PC-3 (cell line): ENCODE data around the gene VMAC. TPM values are rescaled to one million over a fixed set of nuclear protein-coding genes. Genes with fewer than 3 reads are reported as not detected.
"Not testable (repeated sequence)": the region's sequence is repeated elsewhere in the genome, so short reads cannot be mapped to it uniquely, and the experiment has no call there.

Source experiments
- ATAC-seq: fragments of 200-7000 bp; cut with Tn5 transposase; 2 replicates; pipeline ENCODE4 v1.9.1; 2020; ENCODE audit warnings: mild to moderate bottlenecking, moderate library complexity
- BruUV-seq: library from RNA; stranded (reverse); fragments of 400-500 nt; replicated peaks from 2 replicates; lab custom pipeline; 2021; lab: Mats Ljungman, UMichigan
- CTCF ChIA-PET: fragments of 300-600 bp; sonication (Branson Sonifier 250); formaldehyde crosslinking; loops from one replicate; lab custom pipeline; 2022; ENCODE audit warnings: antibody characterized with exemption; lab: Charles Lee
- POLR2A ChIA-PET: fragments of 300-600 bp; sonication (Branson Sonifier 250); formaldehyde crosslinking; loops from one replicate; lab custom pipeline; 2022; ENCODE audit warnings: antibody characterized with exemption; ENCODE audit not compliant: unreplicated experiment; lab: Charles Lee
- DNase-seq: peaks from one replicate; pipeline ENCODE4 v3.0.0-alpha.2; 2015
- H2AFZ ChIP-seq: fragments of 300-600 bp; sonication (generic); 2 replicates; pipeline ENCODE4 v1.6.0; 2016; ENCODE audit warnings: antibody characterized with exemption, low read length
- H3F3A ChIP-seq: fragments of 300-600 bp; sonication (generic); one replicate; pipeline ENCODE4 v1.6.0; 2017; ENCODE audit warnings: antibody characterized with exemption, low read length, control low read depth, mild to moderate bottlenecking; ENCODE audit not compliant: unreplicated experiment
- H3K27ac ChIP-seq: fragments of 300-600 bp; sonication (generic); 2 replicates; pipeline ENCODE4 v1.5.1; 2016; ENCODE audit warnings: mild to moderate bottlenecking, low read length
- H3K27me3 ChIP-seq: fragments of 300-600 bp; sonication (generic); 2 replicates; pipeline ENCODE4 v1.6.1; 2016; ENCODE audit warnings: low read length, mixed read lengths
- H3K36me3 ChIP-seq: fragments of 300-600 bp; sonication (generic); 2 replicates; pipeline ENCODE4 v1.6.1; 2016; ENCODE audit warnings: low read depth, mixed run types, low read length, mixed read lengths
- H3K4me1 ChIP-seq: fragments of 300-600 bp; sonication (generic); 2 replicates; pipeline ENCODE4 v1.5.1; 2016; ENCODE audit warnings: low read length; ENCODE audit not compliant: insufficient read depth
- H3K4me2 ChIP-seq: fragments of 300-600 bp; sonication (generic); 2 replicates; pipeline ENCODE4 v1.6.0; 2016; ENCODE audit warnings: low read length
- H3K4me3 ChIP-seq: fragments of 300-600 bp; sonication (generic); 2 replicates; pipeline ENCODE4 v1.5.1; 2016; ENCODE audit warnings: mild to moderate bottlenecking, low read length, mixed read lengths
- H3K79me2 ChIP-seq: fragments of 300-600 bp; sonication (generic); 2 replicates; pipeline ENCODE4 v1.6.1; 2017; ENCODE audit warnings: low read length, mixed read lengths
- H3K9ac ChIP-seq: fragments of 300-600 bp; sonication (generic); 2 replicates; pipeline ENCODE4 v1.6.0; 2016; ENCODE audit warnings: mild to moderate bottlenecking, low read length
- H3K9me2 ChIP-seq: fragments of 300-600 bp; sonication (generic); replicated peaks from 2 replicates; pipeline ENCODE4 v1.6.1; 2016; ENCODE audit warnings: mixed run types, low read length, mixed read lengths
- H3K9me3 ChIP-seq: fragments of 300-600 bp; sonication (generic); 2 replicates; pipeline ENCODE4 v1.6.1; 2016; ENCODE audit warnings: low read length, mixed read lengths
- H4K20me1 ChIP-seq: fragments of 300-600 bp; sonication (generic); 2 replicates; pipeline ENCODE4 v1.6.1; 2016; ENCODE audit warnings: low read length, mixed read lengths
- CTCF ChIP-seq: fragments of 300-600 bp; sonication (generic); conservative IDR thresholded peaks from 2 replicates; pipeline ENCODE4 v1.5.1; 2017; ENCODE audit warnings: antibody characterized with exemption, low read depth, mild to moderate bottlenecking, low read length
- EZH2 ChIP-seq: fragments of 300-600 bp; sonication (generic); IDR thresholded peaks from one replicate; pipeline ENCODE4 v1.6.1; 2017; ENCODE audit warnings: antibody characterized with exemption, mild to moderate bottlenecking, low read length; ENCODE audit not compliant: unreplicated experiment
- EZH2phosphoT487 ChIP-seq: fragments of 300-600 bp; sonication (generic); IDR thresholded peaks from 2 replicates; pipeline ENCODE4 v1.6.1; 2018; ENCODE audit warnings: mild to moderate bottlenecking, antibody characterized with exemption, low read length, borderline replicate concordance
- intact Hi-C: fragments of 100-400 bp; cut with micrococcal nuclease; formaldehyde crosslinking; loops from 2 replicates; pipeline ENCODE4 v1.9.0; 2023
- total RNA-seq: library from RNA; depleted of rRNA; stranded (reverse); fragments of >200 nt; gene quantifications from 2 replicates; pipeline ENCODE4 v1.2.3, GENCODE V29; 2014

Gene VMAC
- total RNA-seq, 1 experiment from 2014 or later, result 8.3 TPM

GRCh38 chr19:5882421-5882968 is 22.2 kb upstream of the VMAC start:
- intact Hi-C loops, result no loop called here
- DNase-seq (no peak), ATAC-seq (no peak)
- H2AFZ ChIP-seq, result no peak overlapping the region
- no peaks in the 10 kb centered on the region for H3K9me2 ChIP-seq
- no peaks in the 10 kb centered on the region for H3K79me2 ChIP-seq
- peaks cover 19% of the 10 kb centered on the region for H3K27me3 ChIP-seq
- no peak overlapping the region for H3K4me2 ChIP-seq
- POLR2A ChIA-PET, result no interaction called here
- H3K9ac ChIP-seq, result no peak overlapping the region
- H4K20me1 ChIP-seq, result no peaks in the 10 kb centered on the region
- no peaks in the 10 kb centered on the region for H3K4me1 ChIP-seq
- BruUV-seq, result no TSS peak
- H3K4me3 ChIP-seq, result no peak overlapping the region
- H3K27ac ChIP-seq, result no peak overlapping the region
- no peaks in the 10 kb centered on the region for H3K36me3 ChIP-seq
- H3K9me3 ChIP-seq, result no peaks in the 10 kb centered on the region
- TF ChIP-seq EZH2phosphoT487 (no peak), EZH2 (no peak), CTCF (no peak)
- H3F3A ChIP-seq, result no peaks in the 10 kb centered on the region
- CTCF ChIA-PET, result no interaction called here

- H3K36me3 ChIP-seq, ATAC-seq, H3K4me1 ChIP-seq, H2AFZ ChIP-seq, BruUV-seq, H3K4me3 ChIP-seq, H3F3A ChIP-seq, H3K9ac ChIP-seq, H3K27ac ChIP-seq, intact Hi-C loops, CTCF ChIA-PET, H3K4me2 ChIP-seq, POLR2A ChIA-PET, H3K9me3 ChIP-seq, H3K79me2 ChIP-seq, H4K20me1 ChIP-seq, H3K9me2 ChIP-seq: not testable (repeated sequence)
- peak; percentile 41 for DNase-seq
- peaks cover 19% of the 10 kb centered on the region for H3K27me3 ChIP-seq
Observed at GRCh38 chr19:5883157-5883873, 21.4 kb upstream of the VMAC start.

DNA sequence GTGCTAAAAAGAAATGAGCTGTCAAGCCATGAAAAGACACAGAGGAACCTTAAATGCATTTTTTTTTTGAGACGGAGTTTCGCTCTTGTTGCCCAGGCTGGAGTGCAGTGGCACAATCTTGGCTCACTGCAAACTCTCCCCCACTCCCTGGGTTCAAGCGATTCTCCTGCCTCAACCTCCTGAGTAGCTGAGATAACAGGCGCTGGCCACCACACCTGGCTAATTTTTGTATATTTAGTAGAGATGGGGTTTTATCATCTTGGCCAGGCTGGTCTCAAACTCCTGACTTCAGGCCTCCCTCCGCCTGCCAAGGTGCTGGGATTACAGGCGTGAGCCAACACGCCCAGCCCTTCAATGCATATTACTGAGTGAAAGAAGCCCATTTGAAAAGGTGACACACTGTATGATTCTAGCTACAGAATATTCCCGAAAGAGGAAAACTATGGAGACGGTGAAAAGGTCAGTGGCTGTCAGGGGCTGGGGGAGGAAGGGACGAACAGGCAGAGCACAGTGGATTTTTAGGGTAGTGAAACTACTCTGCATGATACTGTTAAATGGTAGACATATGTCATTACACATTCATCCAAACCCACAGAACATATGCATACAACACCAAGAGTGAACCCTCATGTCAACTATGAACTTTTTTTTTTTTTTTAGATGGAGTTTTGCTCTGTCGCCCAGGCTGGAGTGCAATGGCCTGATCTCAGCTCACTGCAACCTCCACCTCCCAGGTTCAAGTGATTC is 20.4 kb upstream of the VMAC start:
- H3K4me1 ChIP-seq, DNase-seq, H3F3A ChIP-seq, H3K79me2 ChIP-seq, H3K9me3 ChIP-seq, H3K27ac ChIP-seq, H3K9ac ChIP-seq, CTCF ChIA-PET, H3K36me3 ChIP-seq, ATAC-seq, H2AFZ ChIP-seq, H3K4me2 ChIP-seq, BruUV-seq, H3K9me2 ChIP-seq, H4K20me1 ChIP-seq, H3K4me3 ChIP-seq, POLR2A ChIA-PET, intact Hi-C loops: not testable (repeated sequence)
- peaks cover 17% of the 10 kb centered on the region for H3K27me3 ChIP-seq
